A549 (cell line): ENCODE measurements around the gene B3GALNT2.

Source experiments
- CEBPB ChIP-seq, 2 experiments: fragments of >200 bp in 1 of 2; sonication (Bioruptor Twin) in 1 of 2; formaldehyde crosslinking in 1 of 2; IDR thresholded peaks; 2 replicates each; pipeline ENCODE4 v1.6.1; 2012 to 2016
- CHD2 ChIP-seq: fragments of 150-350 bp; IDR thresholded peaks from 2 replicates; pipeline ENCODE4 v1.6.1; 2014; ENCODE audit warnings: low read length; ENCODE audit not compliant: partially characterized antibody
- EP300 ChIP-seq, 2 experiments: fragments of >200 bp; sonication (Bioruptor Twin); formaldehyde crosslinking; IDR thresholded peaks; 2 replicates in 1 of 2; 3 replicates in 1 of 2; pipeline ENCODE4 v1.6.1; 2016 to 2017
- RAD21 ChIP-seq, 2 experiments: fragments of >200 bp in 1 of 2; sonication (Bioruptor Twin) in 1 of 2; formaldehyde crosslinking in 1 of 2; IDR thresholded peaks in 1 of 2; conservative IDR thresholded peaks in 1 of 2; 2 replicates in 1 of 2; 3 replicates in 1 of 2; pipeline ENCODE4 v1.6.1; 2012 to 2018; ENCODE audit warnings: inconsistent platforms in 1 of 2
- SMC3 ChIP-seq: fragments of >200 bp; sonication (Bioruptor Twin); formaldehyde crosslinking; IDR thresholded peaks from 3 replicates; pipeline ENCODE4 v1.6.1; 2018; ENCODE audit warnings: inconsistent platforms
- SREBF2 ChIP-seq: fragments of 450-650 bp; IDR thresholded peaks from 2 replicates; pipeline ENCODE4 v1.6.1; 2014; ENCODE audit warnings: mild to moderate bottlenecking, moderate library complexity
- ZFP36 ChIP-seq: fragments of 450-650 bp; IDR thresholded peaks from 2 replicates; pipeline ENCODE4 v1.6.1; 2014; ENCODE audit warnings: borderline replicate concordance; ENCODE audit not compliant: partially characterized antibody
- TF ChIP-seq, protein P1 (sequence below): fragments of 450-650 bp; IDR thresholded peaks from 2 replicates; pipeline ENCODE4 v1.6.1; 2014; ENCODE audit warnings: antibody characterized with exemption
- TF ChIP-seq, protein P2 (sequence below): fragments of 200-600 bp; sonication (generic); IDR thresholded peaks from 2 replicates; pipeline ENCODE4 v1.6.1; 2016; ENCODE audit warnings: antibody characterized with exemption, mild to moderate bottlenecking, moderate library complexity
- TF ChIP-seq, protein P3 (sequence below): fragments of >200 bp; sonication (Bioruptor Twin); formaldehyde crosslinking; IDR thresholded peaks from 3 replicates; pipeline ENCODE4 v1.5.1; 2016

- TF ChIP-seq, protein P1, sequence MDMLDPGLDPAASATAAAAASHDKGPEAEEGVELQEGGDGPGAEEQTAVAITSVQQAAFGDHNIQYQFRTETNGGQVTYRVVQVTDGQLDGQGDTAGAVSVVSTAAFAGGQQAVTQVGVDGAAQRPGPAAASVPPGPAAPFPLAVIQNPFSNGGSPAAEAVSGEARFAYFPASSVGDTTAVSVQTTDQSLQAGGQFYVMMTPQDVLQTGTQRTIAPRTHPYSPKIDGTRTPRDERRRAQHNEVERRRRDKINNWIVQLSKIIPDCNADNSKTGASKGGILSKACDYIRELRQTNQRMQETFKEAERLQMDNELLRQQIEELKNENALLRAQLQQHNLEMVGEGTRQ, result no peak
- TF ChIP-seq ZFP36, result no peak
- no peak for TF ChIP-seq CEBPB (IDR thresholded peaks at IDR 0.05)
- TF ChIP-seq, protein P2, sequence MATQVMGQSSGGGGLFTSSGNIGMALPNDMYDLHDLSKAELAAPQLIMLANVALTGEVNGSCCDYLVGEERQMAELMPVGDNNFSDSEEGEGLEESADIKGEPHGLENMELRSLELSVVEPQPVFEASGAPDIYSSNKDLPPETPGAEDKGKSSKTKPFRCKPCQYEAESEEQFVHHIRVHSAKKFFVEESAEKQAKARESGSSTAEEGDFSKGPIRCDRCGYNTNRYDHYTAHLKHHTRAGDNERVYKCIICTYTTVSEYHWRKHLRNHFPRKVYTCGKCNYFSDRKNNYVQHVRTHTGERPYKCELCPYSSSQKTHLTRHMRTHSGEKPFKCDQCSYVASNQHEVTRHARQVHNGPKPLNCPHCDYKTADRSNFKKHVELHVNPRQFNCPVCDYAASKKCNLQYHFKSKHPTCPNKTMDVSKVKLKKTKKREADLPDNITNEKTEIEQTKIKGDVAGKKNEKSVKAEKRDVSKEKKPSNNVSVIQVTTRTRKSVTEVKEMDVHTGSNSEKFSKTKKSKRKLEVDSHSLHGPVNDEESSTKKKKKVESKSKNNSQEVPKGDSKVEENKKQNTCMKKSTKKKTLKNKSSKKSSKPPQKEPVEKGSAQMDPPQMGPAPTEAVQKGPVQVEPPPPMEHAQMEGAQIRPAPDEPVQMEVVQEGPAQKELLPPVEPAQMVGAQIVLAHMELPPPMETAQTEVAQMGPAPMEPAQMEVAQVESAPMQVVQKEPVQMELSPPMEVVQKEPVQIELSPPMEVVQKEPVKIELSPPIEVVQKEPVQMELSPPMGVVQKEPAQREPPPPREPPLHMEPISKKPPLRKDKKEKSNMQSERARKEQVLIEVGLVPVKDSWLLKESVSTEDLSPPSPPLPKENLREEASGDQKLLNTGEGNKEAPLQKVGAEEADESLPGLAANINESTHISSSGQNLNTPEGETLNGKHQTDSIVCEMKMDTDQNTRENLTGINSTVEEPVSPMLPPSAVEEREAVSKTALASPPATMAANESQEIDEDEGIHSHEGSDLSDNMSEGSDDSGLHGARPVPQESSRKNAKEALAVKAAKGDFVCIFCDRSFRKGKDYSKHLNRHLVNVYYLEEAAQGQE, result no peak
- TF ChIP-seq SMC3, result no peak
- TF ChIP-seq RAD21 (conservative IDR thresholded peaks at IDR 0.05 in 1 of 2, IDR thresholded peaks at IDR 0.05 in 1 of 2), result no peak
- TF ChIP-seq SREBF2, result no peak
- TF ChIP-seq, protein P3, sequence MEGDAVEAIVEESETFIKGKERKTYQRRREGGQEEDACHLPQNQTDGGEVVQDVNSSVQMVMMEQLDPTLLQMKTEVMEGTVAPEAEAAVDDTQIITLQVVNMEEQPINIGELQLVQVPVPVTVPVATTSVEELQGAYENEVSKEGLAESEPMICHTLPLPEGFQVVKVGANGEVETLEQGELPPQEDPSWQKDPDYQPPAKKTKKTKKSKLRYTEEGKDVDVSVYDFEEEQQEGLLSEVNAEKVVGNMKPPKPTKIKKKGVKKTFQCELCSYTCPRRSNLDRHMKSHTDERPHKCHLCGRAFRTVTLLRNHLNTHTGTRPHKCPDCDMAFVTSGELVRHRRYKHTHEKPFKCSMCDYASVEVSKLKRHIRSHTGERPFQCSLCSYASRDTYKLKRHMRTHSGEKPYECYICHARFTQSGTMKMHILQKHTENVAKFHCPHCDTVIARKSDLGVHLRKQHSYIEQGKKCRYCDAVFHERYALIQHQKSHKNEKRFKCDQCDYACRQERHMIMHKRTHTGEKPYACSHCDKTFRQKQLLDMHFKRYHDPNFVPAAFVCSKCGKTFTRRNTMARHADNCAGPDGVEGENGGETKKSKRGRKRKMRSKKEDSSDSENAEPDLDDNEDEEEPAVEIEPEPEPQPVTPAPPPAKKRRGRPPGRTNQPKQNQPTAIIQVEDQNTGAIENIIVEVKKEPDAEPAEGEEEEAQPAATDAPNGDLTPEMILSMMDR, result no peak
- TF ChIP-seq EP300 (IDR thresholded peaks at IDR 0.05), result no peak
- no peak for TF ChIP-seq CHD2
Measured at GRCh38 chr1:235401251-235401650, 103.0 kb downstream of the B3GALNT2 start.
